Measurements from ENCODE around the gene GARS1.

Gene GARS1

GRCh38 chr7:30655096-30655970, 60.7 kb downstream of the GARS1 start:
- DNase-seq (ENCODE audit: low read depth), result no peak

GRCh38 chr7:30656006-30656957, 61.6 kb downstream of the GARS1 start:
- no peak for DNase-seq (ENCODE audit: low read depth)

DNA sequence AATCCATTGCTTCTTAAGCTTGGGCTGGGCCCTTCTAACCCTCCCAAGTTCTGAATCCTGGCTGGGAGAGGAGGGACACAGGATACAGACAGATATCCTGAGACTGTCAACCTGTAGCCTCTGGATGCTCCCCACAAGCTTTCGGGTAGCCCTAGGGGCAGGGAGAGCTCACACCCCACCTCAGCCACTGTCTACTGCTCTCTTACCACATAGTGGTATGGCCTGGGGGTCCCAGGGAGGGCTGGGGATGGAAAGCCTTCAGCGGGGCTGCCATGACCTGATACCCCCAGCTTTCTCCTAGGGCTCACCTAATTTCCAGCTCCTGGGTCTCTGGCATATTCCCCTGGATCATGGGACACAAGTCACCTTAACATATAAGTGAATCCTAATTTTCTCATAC, 62.5 kb downstream of the GARS1 start:
- DNase-seq (ENCODE audit: low read depth), result no peak

DNA sequence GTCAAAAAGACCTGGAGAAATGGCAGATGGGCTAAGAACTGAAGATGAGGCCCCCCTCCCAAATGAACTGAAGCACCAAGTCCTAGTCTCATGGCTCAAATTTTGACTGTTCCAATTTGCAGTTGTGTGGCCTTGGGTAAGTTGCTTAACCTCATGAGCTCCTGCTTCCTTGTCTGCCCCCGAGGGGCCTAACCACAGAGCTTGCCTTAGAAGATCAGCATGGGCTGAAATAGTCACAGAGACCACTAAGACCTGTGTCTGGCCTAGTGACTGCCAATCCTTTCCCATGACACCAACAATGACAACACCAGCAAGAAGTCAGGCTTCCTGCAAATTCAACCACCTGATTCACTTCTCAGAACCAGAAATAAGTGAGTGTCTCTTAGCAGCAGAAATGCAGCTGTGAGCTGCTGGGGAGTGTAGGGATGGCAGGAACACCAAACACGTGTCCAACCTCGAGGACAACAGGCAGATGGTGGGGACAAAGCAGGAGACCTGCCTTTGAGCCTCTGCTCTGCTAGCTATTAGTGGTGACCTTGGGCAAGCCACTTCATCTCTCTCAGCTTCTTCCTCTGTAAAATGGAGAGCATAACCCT, 63.9 kb downstream of the GARS1 start:
- no peak for DNase-seq (ENCODE audit: low read depth)

DNA sequence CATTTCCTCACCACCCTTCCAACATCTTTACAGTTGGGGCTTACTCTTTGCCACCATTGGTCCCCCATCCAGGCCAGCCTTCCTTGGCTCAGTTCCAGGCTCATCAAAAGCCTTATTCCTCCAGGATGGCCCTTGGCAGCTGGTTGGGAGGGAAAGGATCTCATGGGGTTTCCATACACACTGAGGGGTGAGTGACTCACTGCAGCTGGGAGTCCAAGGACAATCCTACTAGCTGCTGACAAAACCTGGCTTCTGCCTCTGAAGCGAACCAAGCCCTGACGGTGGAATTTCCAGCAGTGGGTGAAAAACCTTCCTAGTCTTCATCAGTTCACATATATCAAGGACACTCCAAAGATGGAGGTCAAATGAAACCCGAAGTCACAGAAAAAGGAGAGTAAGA, 64.6 kb downstream of the GARS1 start:
- no peak for DNase-seq (ENCODE audit: low read depth)

GRCh38 chr7:30660331-30661255, 65.9 kb downstream of the GARS1 start:
- DNase-seq (ENCODE audit: low read depth), result no peak

- no peak for DNase-seq (ENCODE audit: low read depth)
Observed at GRCh38 chr7:30661926-30662325, 67.2 kb downstream of the GARS1 start.

DNA sequence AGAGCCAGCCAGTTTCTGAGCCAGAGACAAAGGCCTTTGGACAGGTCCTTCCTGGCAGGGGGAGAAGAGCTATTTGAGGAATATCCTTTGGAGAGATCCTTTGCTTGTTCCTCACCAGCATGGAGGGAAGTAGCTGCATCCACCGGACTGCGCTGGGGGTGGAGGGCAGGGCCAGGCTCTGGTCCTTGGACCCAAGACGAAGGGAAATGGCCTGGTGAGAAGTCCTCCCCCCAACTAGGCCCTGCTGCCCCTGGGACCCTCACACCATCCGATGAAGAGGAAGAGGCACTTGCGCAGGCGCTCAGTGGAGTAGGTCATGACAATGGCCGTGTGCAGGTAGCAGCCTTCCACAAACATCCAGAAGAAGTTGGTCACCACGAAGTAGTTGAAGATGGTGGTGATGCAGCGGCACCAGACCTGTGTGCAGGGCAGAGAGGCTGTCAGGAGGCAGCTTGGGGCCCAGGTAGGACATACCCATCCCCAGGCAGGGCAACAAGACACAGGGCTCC, 67.8 kb downstream of the GARS1 start:
- DNase-seq (ENCODE audit: low read depth), result no peak

DNA sequence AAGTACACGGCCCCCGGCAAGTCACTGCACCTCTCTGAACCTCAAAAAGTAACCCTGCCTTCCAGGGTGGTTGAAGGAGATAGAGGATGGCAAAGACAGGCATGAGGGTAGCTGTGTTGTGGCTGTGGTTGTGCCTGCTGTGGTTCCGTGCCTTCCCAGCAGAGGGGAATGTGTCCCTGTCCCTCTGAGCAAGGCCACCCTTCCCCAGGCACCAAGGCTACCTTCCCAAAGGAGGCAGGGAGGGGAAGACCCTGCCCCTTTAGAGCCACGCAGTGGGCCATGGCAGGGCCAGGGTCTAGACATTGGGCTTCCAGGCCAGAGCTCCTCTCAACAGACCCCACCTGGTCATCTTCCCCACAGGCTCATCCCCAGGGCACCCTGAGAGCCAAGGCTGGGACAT, 68.7 kb downstream of the GARS1 start:
- DNase-seq (ENCODE audit: low read depth), result no peak

DNA sequence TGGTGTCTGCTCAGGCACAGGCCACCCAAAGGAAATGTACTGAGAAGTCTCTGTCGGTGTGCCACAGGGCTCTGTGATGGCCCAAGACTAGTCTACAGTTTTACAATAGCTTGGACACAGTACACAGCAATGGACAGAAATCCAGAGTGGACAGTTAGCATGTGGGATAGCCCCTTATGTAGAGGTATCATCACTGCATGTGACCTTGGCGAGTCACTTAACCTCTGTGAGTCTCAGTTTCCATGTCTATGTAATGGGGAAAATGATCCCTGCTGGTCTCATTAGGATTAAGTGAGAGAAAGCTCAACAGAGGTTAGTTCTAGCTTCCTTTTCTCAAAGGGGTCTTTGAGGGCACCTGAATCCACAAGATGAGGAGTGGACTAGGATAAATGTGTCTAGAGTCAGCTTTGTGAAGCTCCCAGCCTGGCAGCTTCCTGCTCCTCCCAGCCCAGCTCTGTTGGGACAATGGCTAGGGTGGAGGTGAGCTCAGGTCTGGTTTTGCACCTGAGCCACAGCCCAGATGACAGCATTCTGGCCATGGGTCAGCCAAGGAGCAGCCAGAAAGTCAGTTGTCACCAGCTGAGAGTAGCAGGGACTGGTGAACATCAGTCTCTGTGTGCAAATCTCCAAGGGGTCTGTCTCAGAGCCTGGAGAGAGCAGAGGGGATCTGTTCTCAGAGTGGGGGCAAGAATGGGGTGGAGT, 69.7 kb downstream of the GARS1 start:
- DNase-seq (ENCODE audit: low read depth), result no peak

DNA sequence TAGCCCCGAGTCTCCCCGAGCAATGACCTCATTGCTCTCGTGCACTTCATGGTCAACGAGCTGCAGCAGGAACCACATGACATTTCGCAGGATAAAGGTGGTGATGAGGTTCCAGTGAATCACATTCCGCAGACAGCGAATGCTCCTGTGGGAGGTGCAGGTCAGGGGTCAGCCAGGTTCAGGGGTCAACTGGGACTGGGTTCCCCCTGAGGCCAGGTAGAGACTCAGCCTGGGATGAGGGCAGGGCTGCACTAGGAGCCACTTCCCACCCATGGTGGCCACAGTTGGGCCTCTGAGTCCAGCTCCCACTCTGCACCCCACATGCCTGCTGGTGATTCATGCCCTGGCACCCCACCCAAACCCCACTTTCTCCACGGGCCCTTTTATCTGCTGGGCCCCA, 70.4 kb downstream of the GARS1 start:
- no peak for DNase-seq (ENCODE audit: low read depth)

DNA sequence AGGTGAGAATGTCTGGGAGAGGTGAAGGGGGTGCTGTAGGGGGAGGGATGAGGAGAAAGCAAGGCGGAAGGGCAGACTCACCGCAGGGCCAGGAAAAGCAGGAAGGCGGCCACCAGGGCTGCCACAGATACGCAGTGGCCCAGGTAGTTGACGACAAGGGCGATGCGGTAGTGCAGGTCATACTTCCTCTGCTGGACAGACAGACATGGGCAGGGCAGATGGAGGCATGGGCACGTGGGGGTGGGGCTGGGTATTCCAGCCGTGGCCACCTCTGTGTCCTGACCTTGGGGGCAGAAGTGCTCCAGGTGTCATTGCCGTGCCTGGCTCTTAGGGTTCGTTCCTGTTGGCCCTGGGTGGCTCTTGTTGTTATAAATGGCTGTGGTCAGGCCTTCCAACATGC, 70.8 kb downstream of the GARS1 start:
- DNase-seq (ENCODE audit: low read depth), result no peak

GRCh38 chr7:30667172-30667571, 72.5 kb downstream of the GARS1 start:
- no peak for DNase-seq (ENCODE audit: low read depth)

DNA sequence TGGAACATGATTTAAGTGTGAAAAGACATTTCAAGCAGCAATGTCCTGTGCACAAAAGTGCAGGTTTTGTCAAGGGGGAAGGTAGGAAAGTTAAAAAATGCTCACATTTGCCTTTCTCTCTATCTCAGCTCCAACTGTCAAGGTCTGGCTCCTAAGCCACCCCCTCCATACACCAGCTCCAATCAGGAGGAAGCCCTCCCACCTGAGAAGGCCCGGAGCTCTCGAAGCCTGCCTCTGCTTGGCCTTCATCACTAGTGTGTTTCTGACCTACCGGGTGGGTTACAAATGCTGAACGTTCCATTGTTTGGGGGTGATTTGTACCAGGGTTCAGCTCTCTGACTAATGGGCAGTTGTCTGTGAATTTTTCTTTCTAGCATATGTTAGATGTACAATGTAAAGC, 73.4 kb downstream of the GARS1 start:
- DNase-seq (ENCODE audit: low read depth), result no peak

GRCh38 chr7:30671793-30672465, 77.3 kb downstream of the GARS1 start:
- DNase-seq (ENCODE audit: low read depth), result no peak

DNA sequence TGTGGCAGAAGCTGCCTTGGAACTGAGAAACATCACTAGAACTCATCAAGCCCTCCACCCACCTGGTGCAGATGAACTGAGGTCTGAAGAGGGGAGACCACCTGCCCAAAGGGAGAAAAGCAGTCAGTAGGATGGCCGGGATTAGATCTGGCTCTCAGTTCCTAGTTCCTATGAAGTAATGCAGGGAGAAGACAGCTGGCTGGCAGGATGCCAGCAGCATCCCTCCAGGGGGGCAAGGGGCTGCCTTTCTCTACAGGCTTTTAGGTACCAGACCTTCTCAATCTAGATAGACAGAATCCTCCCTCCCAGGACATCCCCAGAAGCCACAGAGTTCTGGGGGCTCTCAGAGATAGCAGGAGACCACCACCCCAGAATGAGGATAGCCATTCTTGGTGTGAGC, 79.7 kb downstream of the GARS1 start:
- DNase-seq (ENCODE audit: low read depth), result no peak

GRCh38 chr7:30674876-30675275, 80.2 kb downstream of the GARS1 start:
- DNase-seq (ENCODE audit: low read depth), result no peak

- no peak for DNase-seq (ENCODE audit: low read depth)
Observed at GRCh38 chr7:30678805-30679204, 84.1 kb downstream of the GARS1 start.

DNA sequence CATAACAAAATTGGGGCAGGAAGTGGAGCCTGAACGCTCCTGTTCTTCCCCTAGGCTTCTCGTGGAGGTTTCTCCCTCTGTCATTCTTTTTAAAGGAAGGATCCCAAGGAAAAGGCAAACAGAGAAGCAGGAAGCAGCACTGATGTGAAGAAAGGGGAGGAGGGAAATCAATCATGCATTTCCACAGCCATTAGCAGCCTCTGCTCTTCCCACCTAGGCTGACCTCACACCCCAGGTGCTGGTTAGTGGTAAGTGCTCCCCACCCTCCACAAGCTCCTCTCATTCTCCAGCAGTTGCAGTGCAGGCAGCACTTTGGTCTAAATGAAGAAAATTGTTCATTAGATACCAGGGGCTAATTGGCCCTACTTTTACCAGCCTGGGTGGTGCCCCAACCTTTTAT, 85.0 kb downstream of the GARS1 start:
- no peak for DNase-seq (ENCODE audit: low read depth)

DNA sequence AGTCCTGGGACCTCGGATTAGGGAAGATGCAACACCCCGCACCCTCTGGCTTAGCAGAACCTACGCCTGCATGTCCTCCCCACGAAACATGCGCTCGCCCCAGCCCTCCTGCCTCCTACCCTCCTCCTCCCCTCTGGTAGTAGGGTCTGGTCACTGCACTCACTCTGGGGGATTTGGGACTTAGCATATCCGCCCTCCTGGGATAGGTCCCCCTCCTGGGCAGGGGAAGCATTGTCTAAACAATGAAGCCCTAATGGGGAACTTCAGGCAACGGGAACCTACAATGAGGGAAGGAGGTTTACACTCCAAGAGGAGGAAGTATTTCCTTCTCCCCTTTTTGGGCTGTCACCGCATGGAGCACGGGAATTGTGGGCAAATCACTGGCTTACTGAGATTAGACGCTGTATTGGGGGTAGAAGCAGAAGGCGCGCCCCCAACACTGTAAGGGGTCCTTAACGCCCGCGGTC, 86.7 kb downstream of the GARS1 start:
- DNase-seq (ENCODE audit: low read depth), result no peak

Data from T follicular helper cell (primary cell).